HG03060 (cell line): Measurements from ENCODE around the gene KRTAP10-3.
"Not testable (repeated sequence)": the region's sequence is repeated elsewhere in the genome, so short reads cannot be mapped to it uniquely, and the experiment has no call there.

Experiments
- ATAC-seq: cut with Tn5 transposase; IDR thresholded peaks from one replicate; pipeline ENCODE4 v1.9.1; 2021; ENCODE audit warnings: low read depth, moderate number of reproducible peaks; ENCODE audit not compliant: unreplicated experiment

Gene KRTAP10-3

GRCh38 chr21:44590897-44591800, 32.6 kb upstream of the KRTAP10-3 start:
- ATAC-seq = not testable (repeated sequence)

- ATAC-seq = no peak
Measured at GRCh38 chr21:44590311-44590721, 31.7 kb upstream of the KRTAP10-3 start.

- no peak for ATAC-seq
Measured at GRCh38 chr21:44589586-44590305, 31.2 kb upstream of the KRTAP10-3 start.

- ATAC-seq = no peak
Measured at GRCh38 chr21:44589094-44589493, 30.5 kb upstream of the KRTAP10-3 start.

GRCh38 chr21:44585892-44586291, 27.3 kb upstream of the KRTAP10-3 start:
- ATAC-seq = no peak

- ATAC-seq = no peak
Measured at GRCh38 chr21:44583800-44584147, 25.2 kb upstream of the KRTAP10-3 start.

GRCh38 chr21:44583089-44583799, 24.6 kb upstream of the KRTAP10-3 start:
- no peak for ATAC-seq

GRCh38 chr21:44582055-44582454, 23.5 kb upstream of the KRTAP10-3 start:
- no peak for ATAC-seq

- ATAC-seq = no peak
Measured at GRCh38 chr21:44581158-44581557, 22.6 kb upstream of the KRTAP10-3 start.

GRCh38 chr21:44580231-44580821, 21.7 kb upstream of the KRTAP10-3 start, which contains the start of gene KRTAP10-5:
KRTAP10-5 (minus strand) TSS chr21:44580604; CDS start chr21:44580578, 26 bp downstream.
- ATAC-seq = not testable (repeated sequence)

- no peak for ATAC-seq
Measured at GRCh38 chr21:44579833-44580144, 21.2 kb upstream of the KRTAP10-3 start.

GRCh38 chr21:44579056-44579832, 20.6 kb upstream of the KRTAP10-3 start:
- ATAC-seq = no peak

GRCh38 chr21:44578371-44579055, 19.9 kb upstream of the KRTAP10-3 start:
- no peak for ATAC-seq

- no peak for ATAC-seq
Measured at GRCh38 chr21:44576025-44576420, 17.4 kb upstream of the KRTAP10-3 start.

- ATAC-seq = no peak
Measured at GRCh38 chr21:44575307-44576024, 16.9 kb upstream of the KRTAP10-3 start.

- ATAC-seq = no peak
Measured at GRCh38 chr21:44574457-44575306, 16.1 kb upstream of the KRTAP10-3 start.

- ATAC-seq = not testable (repeated sequence)
Measured at GRCh38 chr21:44573630-44574456, 15.2 kb upstream of the KRTAP10-3 start, which contains the start of gene KRTAP10-4. KRTAP10-4 (plus strand) TSS chr21:44573729; CDS start chr21:44573759, 30 bp downstream.
